Breast epithelium (tissue), 3 donors: ENCODE measurements around the gene GLDC.

ENCODE experiments used
- POLR2A ChIP-seq: fragments of 450-650 bp; IDR thresholded peaks from one replicate; pipeline ENCODE4 v1.6.1; 2016; ENCODE audit warnings: antibody characterized with exemption, mild to moderate bottlenecking, moderate library complexity
- TF ChIP-seq, protein P1 (sequence below), 3 donors: fragments of 450-650 bp; IDR thresholded peaks; one replicate each; pipeline ENCODE4 v1.5.1; 2016 to 2017; ENCODE audit warnings: antibody characterized with exemption in 3 of 3, mild to moderate bottlenecking in 3 of 3, moderate library complexity in 3 of 3

GRCh38 chr9:6634444-6634843, 11.1 kb downstream of the GLDC start:
- TF ChIP-seq POLR2A = no peak
- TF ChIP-seq, protein P1, sequence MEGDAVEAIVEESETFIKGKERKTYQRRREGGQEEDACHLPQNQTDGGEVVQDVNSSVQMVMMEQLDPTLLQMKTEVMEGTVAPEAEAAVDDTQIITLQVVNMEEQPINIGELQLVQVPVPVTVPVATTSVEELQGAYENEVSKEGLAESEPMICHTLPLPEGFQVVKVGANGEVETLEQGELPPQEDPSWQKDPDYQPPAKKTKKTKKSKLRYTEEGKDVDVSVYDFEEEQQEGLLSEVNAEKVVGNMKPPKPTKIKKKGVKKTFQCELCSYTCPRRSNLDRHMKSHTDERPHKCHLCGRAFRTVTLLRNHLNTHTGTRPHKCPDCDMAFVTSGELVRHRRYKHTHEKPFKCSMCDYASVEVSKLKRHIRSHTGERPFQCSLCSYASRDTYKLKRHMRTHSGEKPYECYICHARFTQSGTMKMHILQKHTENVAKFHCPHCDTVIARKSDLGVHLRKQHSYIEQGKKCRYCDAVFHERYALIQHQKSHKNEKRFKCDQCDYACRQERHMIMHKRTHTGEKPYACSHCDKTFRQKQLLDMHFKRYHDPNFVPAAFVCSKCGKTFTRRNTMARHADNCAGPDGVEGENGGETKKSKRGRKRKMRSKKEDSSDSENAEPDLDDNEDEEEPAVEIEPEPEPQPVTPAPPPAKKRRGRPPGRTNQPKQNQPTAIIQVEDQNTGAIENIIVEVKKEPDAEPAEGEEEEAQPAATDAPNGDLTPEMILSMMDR (IDR thresholded peaks at IDR 0.05) = no peak
